GM19025 (cell line): ENCODE results near the gene NFATC2IP.
"Not testable (repeated sequence)": the region's sequence is repeated elsewhere in the genome, so short reads cannot be mapped to it uniquely, and the experiment has no call there.

Source experiments
- ATAC-seq: cut with Tn5 transposase; IDR thresholded peaks from one replicate; pipeline ENCODE4 v1.9.1; 2021; ENCODE audit warnings: mild to moderate bottlenecking, low read depth, moderate library complexity; ENCODE audit not compliant: unreplicated experiment

The NFATC2IP gene

DNA sequence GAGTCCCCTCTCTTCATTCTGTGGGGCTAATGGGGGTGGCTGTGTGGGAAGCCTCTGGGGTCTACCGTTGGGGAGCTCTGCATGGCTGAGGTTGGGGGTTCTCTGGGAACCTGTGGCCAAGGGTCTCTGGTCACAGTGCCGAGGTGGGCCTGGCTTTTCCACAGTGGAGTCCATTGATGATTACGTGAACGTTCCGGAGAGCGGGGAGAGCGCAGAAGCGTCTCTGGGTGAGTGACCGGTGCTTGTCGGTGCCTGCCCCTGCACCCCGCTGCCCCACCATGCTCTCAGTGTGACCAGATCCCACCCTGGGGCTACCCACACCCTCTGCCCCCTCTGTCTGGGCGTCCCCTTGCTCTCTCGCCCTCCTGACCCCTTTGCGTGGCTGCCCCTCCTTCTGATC lies 38.6 kb downstream of the NFATC2IP start:
- ATAC-seq, result no peak

DNA sequence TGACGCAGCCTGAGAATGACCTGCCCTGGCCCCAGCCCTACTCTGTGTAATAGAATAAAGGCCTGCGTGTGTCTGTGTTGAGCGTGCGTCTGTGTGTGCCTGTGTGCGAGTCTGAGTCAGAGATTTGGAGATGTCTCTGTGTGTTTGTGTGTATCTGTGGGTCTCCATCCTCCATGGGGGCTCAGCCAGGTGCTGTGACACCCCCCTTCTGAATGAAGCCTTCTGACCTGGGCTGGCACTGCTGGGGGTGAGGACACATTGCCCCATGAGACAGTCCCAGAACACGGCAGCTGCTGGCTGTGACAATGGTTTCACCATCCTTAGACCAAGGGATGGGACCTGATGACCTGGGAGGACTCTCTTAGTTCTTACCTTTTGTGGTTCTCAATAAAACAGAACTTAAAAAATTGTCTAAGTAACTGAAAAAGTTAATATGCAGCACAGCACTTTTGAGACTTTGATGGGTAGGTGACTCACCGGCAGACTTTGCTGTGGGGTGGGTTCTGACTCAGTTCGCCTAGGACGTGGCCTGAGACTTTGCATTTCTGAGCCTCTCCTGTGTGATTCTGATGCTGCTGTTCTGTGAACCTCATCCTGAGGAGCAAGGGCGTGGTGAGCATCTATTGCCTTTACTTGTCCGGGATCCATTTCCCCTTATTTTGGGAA lies 39.8 kb downstream of the NFATC2IP start:
- ATAC-seq, result no peak

DNA sequence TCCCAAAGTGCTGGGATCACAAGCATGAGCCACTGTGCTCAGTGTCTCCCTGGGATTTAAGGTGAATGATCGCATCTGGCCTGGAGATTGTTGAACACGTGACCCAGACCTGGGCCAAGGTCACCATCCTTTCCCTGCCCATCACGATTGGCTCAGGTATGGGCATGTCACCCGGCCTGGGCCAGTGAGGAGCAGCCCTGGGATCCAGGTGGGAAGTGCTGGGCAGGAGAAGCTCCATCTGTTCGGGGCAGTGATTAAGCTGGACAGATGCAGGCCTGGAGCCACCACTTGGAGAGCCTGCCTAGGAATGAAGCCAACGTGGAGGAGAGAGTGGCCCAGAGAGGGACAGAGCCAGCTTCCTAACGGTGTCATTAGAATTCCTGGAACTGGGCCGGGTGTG lies 41.0 kb downstream of the NFATC2IP start:
- ATAC-seq, result no peak

DNA sequence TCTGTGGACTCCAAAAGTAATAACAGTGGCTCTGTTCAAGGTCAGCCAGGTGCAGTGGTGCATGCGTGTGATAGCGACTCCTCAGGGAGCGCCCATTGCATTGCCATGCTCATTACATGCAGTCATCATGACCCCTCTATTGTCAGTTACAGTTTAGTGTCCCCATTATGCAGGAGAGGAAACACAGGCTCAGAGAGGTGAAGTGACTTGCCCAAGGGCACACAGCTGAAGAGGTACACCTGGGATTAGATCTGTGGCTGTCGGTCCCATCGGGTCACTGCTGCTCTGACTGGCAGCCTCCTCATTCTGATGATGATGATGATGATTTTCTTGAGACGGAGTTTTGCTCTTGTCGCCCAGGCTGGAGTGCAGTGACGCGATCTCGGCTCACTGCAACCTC lies 41.8 kb downstream of the NFATC2IP start:
- ATAC-seq, result no peak

DNA sequence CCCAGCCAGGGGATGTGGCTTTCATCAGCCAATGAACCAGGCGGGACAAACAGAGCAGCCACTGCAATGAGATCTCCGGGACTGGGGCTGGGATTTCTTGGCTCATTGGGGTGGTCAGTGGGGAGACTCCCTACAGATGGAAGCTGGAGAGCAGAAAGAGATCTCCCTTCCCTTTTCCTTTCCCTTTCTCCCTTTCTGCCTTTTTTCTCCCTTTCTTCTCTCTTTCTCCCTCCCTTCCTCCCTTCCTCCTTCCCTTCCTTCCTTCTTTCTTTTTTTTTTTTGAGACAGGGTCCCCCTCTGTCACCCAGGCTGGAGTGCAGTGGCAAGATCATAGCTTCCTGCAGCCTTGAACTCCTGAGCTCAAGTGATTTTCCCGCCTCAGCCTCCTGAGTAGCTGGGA lies 48.1 kb downstream of the NFATC2IP start:
- ATAC-seq, result no peak

DNA sequence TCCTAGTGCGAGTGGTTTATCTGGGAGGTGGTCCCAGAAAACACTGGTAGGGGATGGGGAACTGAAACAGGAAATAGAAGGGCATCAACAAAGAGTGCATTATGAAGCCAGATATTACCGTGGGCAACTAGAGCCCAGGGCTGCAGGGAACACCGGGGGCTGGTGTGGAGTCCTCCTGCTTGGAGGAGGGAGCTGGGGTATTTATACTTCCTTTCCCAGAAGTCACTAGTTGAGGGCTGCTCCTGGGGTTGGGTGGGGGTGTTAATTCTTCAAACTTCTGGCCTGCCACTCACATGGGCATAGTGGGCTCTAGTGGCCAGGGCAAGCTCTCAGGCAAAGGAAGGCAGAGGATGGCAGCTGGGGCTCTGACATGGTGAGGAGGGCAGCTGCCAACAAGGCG lies 48.8 kb downstream of the NFATC2IP start:
- ATAC-seq, result no peak

DNA sequence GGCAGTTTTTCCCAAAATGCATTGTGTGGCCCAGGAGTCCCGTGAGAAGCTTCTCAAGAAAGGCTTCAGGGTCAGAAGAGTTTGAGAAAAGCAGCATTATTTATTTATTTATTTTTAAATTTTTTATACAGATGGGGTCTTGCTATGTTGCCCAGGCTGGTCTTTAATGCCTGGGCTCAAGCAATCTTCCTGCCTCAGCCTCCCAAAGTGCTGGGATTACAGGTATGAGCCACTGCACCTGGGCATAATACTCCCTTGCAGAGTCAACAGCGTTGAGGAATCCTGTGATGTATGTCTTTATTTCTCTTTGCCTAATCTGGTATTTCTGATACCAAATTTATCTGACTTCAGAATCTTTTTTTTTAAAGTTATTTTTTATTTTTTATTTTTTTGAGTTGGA lies 49.3 kb downstream of the NFATC2IP start:
- ATAC-seq, result no peak

DNA sequence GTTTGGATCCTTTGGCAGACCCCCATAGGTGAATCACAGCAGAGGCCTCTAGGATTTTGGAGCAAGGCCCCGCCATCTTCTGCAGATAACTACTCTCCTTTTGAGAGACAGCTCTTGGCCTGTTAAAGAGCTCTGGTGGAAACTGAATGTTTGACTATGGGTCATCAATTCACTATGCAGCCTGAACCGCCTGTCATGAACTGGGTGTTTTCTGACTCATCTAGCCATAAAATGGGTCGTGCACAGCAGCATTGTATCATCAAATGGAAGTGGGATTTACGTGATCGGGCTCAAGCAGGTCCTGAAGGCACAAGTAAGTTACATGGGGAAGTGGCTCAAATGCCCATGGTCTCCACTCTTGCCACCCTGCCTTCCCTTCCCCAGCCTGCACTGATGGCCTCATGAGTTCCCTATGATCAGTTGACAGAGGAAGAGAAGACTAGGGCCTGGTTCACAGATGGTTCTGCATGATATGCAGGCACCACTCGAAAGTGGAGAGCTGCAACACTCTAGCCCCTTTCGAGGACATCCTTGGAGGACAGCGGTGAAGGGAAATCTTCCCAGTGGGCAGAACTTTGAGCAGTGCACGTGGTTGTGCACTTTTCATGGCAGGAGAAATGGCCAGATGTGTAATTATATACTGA lies 53.9 kb downstream of the NFATC2IP start:
- ATAC-seq, result not testable (repeated sequence)

DNA sequence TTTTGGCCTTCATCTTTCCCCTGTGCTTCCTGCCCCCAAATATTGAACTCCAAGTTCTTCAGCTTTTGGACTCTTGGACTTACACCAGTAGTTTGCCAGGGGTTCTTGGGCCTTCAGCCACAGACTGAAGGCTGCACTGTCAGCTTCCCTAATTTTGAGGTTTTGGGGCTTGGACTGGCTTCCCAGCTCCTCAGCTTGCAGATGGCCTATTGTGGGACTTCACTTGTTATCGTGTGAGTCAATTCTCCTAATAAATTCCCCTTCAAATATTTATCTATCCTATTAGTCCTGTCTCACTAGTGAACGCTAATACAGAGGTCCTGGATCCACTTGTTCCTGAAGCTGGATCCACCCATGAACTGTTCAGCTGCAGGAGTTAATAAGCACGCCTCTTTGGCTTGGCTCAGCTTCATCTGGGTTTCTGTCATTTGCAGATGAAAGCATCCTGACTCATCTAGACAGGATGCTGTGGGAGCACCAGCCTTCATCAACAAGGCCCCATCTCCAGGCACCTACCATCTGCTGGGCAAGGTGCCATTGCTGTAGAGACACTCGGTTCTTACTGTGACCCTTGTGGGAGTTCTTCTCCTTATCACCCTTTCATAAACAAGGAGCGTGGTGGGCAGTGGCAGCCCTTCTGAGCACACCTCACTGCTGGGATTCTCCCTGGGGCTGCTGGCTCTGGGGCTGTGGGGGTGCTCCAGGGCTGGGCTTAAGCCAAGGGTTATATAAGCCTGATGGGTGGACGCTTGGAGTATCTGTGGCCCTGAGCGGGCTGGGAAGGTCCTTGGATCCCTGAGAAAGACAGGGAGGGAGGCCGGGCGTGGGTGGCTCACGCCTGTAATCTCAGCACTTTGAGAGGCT lies 57.2 kb downstream of the NFATC2IP start:
- no peak for ATAC-seq

DNA sequence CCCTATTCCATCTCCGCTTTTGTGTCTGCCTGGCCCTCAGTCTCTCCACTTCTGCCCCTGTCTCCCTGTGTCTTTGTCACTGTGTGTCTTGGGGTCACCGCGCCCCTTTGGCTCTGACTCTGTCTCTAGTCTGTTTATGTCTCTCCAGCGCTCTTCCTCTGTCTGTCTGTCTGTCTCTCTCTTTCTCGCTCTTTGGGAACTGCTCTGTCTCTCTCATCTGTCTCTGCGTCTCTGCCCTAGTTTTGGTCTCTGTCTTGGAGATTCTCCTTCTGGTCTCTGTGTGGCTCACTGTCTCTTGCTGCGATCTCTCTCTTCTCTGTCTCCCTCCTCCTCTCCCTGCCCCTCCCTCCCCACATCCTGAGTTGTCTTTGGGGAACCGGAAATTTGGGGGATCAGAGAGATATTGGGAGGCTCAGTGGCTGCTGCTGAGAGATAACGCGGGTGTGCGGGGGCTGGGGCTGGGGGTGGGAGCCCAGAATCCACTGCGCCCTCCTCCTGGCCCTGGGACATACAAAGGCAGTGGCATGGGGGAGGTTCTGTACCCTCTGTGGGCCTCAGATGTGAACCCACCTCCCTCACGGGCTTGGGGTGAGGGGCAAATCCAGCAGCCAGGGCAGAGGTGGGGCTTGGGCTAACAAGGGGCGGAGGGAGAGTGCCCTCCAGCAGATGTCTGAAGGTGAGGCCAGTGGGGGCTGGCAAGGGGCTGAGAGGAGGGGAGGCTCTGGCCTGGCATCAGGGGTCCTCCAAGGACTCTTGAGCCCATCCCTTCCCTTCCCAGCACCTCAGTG lies 58.5 kb downstream of the NFATC2IP start:
- ATAC-seq, result no peak

DNA sequence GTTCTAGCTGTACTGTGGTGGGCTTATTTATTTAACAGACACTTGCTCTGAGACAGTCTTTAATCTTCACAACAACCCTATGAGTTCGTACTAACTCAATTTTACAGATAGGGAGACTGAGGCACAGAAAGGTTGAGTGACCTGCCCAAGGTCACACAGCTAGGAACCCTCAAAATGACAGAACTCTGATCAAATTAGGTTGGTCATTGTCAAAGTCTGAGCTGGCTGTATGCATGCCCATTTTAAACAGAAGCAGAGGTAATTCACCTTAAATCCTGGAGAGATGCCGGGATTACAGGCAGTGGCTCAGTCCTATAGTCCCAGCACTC lies 59.1 kb downstream of the NFATC2IP start:
- no peak for ATAC-seq

DNA sequence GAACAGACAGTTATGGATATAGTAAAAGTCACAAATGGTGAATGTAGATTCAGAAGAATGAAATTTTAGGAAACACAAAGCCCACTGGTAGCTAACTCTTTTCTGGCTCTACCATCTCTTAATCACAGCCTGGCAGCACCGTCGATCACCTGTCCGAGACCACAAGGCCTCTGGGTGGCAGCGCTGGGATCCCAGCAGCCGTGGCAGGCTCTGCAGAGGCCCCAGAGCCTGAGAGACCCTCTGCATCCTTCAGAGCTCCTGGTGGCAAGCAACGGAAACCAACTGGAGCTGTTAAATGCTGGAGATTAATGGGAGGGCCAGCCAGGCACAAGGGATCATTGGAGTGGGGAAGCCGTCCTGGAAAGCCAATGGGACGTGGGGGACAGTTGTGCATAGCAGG lies 60.4 kb downstream of the NFATC2IP start:
- ATAC-seq, result no peak

DNA sequence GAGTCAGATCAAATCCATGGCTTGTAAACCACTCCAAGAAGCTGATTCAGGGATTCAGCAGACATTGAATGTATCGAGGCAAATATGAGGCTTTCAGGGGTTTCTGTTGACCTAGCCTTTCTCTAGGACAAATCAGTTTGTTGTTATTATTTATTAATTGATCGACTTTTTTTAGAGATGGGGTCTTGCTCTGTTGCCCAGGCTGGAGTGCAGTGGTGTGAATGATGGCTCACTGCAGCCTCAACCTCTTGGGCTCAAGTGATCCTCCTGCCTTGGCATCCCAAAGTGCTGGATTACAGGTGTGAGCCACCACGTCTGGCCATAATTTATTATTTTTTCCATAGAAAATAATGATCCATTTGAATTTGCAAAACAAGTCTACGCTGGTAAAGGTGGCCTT lies 61.1 kb downstream of the NFATC2IP start:
- ATAC-seq, result no peak

DNA sequence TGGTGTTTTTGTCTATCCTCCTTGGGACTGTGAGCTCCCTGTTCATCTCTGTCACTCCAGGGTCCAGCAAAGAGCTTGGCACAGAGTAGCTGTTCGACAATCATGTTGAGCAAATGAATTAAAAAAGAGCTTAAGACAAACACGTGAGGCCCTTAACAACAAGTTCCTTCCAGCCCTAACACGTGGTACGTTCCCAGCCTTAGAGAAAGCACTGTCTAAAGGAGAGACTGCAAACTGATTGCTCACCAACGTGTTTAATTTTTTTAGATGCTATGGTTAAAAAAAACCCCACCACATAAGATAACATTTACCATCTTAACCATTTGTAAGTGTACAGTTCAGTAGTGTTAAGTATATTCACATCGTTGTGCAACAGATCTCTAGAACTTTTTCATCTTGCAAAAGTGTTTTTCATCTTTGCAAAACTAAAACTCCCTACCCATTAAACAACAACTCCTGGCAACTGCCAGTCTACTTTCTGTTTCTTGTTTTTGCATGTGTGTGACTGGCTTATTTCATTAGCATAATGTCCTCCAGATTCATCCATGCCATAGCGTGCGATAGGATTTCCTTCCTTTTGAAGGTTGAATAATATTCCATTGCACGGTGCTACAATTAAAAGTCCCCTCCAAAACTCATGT lies 62.3 kb downstream of the NFATC2IP start:
- no peak for ATAC-seq

DNA sequence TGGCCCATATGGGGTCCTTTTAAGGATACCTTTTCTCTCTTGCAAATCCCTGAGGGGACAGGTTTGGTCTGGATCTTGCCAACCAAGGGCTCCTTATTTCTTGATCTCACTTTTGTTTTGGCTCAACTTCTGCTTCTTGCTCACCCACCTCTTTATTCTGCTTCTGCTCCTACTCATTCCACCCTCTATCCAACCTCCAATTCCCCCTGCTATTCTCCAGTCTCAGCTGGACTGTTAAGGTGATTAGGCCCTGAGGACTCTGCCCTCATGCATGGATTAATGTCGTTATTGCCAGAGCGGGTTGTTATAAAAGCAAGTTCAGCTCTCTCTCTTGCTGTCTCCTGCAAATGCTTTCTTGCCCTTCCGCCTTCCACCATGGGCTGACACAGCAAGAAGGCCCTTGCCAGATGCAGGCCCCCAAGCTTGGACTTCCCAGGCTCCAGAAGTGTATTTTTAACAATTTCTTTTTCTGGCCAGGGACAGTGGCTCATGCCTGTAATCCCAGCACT lies 63.9 kb downstream of the NFATC2IP start:
- no peak for ATAC-seq
